Heart right ventricle (tissue), 16 donors: ENCODE measurements around the gene AGPAT3. TPM values are rescaled to one million over a fixed set of nuclear protein-coding genes. Genes with fewer than 3 reads are reported as not detected.
A peak's percentile ranks its signal among the peaks of the same experiment; 100 is the strongest.

Experiments
- ATAC-seq, 8 donors: fragments of 200-7000 bp; cut with Tn5 transposase; one replicate each; pipeline ENCODE4 v1.9.1; 2020; ENCODE audit warnings: mild to moderate bottlenecking in 8 of 8, moderate library complexity in 8 of 8, moderate number of reproducible peaks in 1 of 8
- DNase-seq, 2 donors: peaks; one replicate each; pipeline ENCODE4 v3.0.0-alpha.2; 2020
- H3K27ac ChIP-seq, 10 donors: fragments of 200-600 bp; sonication (generic) in 2 of 10; one replicate each; pipeline versions ENCODE4 v1.5.0 to v1.8.0; 2020 to 2022; ENCODE audit warnings: mild to moderate bottlenecking in 3 of 10
- H3K27me3 ChIP-seq, 7 donors: fragments of 200-600 bp; one replicate each; pipeline ENCODE4 v1.8.0; 2021 to 2022; ENCODE audit warnings: mild to moderate bottlenecking in 2 of 7
- H3K36me3 ChIP-seq, 9 donors: fragments of 200-600 bp; sonication (generic) in 1 of 9; one replicate each; pipeline versions ENCODE4 v1.5.0 to v1.8.0; 2020 to 2022; ENCODE audit warnings: mild to moderate bottlenecking in 2 of 9
- H3K4me1 ChIP-seq, 9 donors: fragments of 200-600 bp; sonication (generic) in 1 of 9; one replicate each; pipeline versions ENCODE4 v1.5.0 to v1.8.0; 2020 to 2022; ENCODE audit warnings: mild to moderate bottlenecking in 4 of 9
- H3K4me3 ChIP-seq, 10 donors: fragments of 200-600 bp; sonication (generic) in 2 of 10; one replicate each; pipeline versions ENCODE4 v1.5.0 to v1.8.0; 2020 to 2022; ENCODE audit warnings: mild to moderate bottlenecking in 7 of 10, moderate library complexity in 2 of 10
- H3K9me3 ChIP-seq, 11 donors: fragments of 200-600 bp in 10 of 11; sonication (generic) in 2 of 11; one replicate each; pipeline versions ENCODE4 v1.5.0 to v1.8.0; 2013 to 2022; ENCODE audit warnings: mild to moderate bottlenecking in 2 of 11, control low read depth in 1 of 11, moderate library complexity in 1 of 11
- CTCF ChIP-seq, 9 donors: fragments of 200-600 bp; sonication (generic) in 2 of 9; IDR thresholded peaks; one replicate each; pipeline versions ENCODE4 v1.5.0 to v1.8.0; 2021 to 2022; ENCODE audit warnings: antibody characterized with exemption in 9 of 9, mild to moderate bottlenecking in 5 of 9, moderate library complexity in 1 of 9
- WGBS, 2 donors: extraction: QIAGEN DNeasy Blood & Tissue Kit; methylation state at CpG; one replicate each; pipeline ENCODE4 v1.1.7; 2013; ENCODE audit warnings: inconsistent platforms in 1 of 2; 5-methylcytosine and 5-hydroxymethylcytosine counted together
- intact Hi-C, 10 donors: fragments of 100-400 bp; cut with DNase I; formaldehyde crosslinking; loops; one replicate each; pipeline versions ENCODE4 v1.11.1 to v1.14.2; 2022
- polyA plus RNA-seq, 2 donors: library from polyadenylated mRNA; stranded (reverse); fragments of 200-250 nt; gene quantifications; one replicate each; pipeline ENCODE4 v1.2.3, GENCODE V29; 2013
- total RNA-seq, 10 donors: library from RNA; stranded (reverse); fragmentation: NEBNext Ultra II Directional in 3 of 10; extraction: Animal tissue kit (Norgen Biotek cat#: 25700) in 3 of 10; gene quantifications; one replicate each; pipeline versions ENCODE4 v1.2.1 to v1.2.4, GENCODE V29; 2021 to 2023
- donor health status: Arrhythmogenic right ventricular cardiomyopathy.
- donor health status: ischemic (EF 13 %, LVEDD 7.1; RV severe dilation, severe dysfunction).
- donor health status: healthy with polysubstance abuse.
- donor health status: DM: no; HTN: yes; CAD: no.
- donor health status: DM: no; HTN: no; CAD: no.
- donor health status: ischemic (EF 25% LVEDD 6.9; RV normal size, moderate dysfunction).
- donor health status: ischemic (EF 25% LVEDD 5.7; RV mildly dilated, moderate dysfunction).
- donor health status: healthy.
- donor health status: DM: yes; HTN: yes; CAD: no.
- donor health status: Ischemic cardiomyopathy.
- donor health status: ischemic (EF 35%, LVEDD 5.7; RV mildly dilated, moderate dysfunction).
- donor health status: nonischemic (EF 11% LVEDD 7.7; RV severe dilation, severe dysfunction).
- donor health status: DM: yes; HTN: yes; CAD: no.
- donor health status: PGD.
- donor health status: ischemic (EF 29% LVEDD 5.4; RV normal size, mild dysfunction).
- donor health status: nonischemic (EF 23%, LVEDD 6.1; RV moderate dilation, normal function).

The AGPAT3 gene
- total and polyA plus RNA-seq, 12 donors = 19.7 to 110 (median 65.6) TPM

- Histone ChIP-seq H3K4me1 (peaks cover 0 to 13% (median 0%) of the 10 kb centered on the region in 9 donors), H3K9me3 (peaks cover 0 to 10% (median 0%) of the 10 kb centered on the region in 11 donors), H3K36me3 (no peaks in the 10 kb centered on the region), H3K27me3 (peaks cover 0 to 21% (median 10%) of the 10 kb centered on the region in 7 donors), H3K27ac (no peak overlapping the region), H3K4me3 (no peak overlapping the region)
- DNase-seq (no peak), ATAC-seq (peak in 1 of 8 donors; percentile 35)
- intact Hi-C loops = no loop called here
- TF ChIP-seq CTCF (IDR thresholded peaks at IDR 0.05) = no peak
- WGBS, 2 donors = 49 to 58% methylated on average over 15 of the region's 15 CpGs
Measured at GRCh38 chr21:43835050-43835449, 30.0 kb upstream of the AGPAT3 start.

GRCh38 chr21:43835861-43836260 lies 29.2 kb upstream of the AGPAT3 start:
- H3K4me3 ChIP-seq = no peak overlapping the region
- intact Hi-C loops = no loop called here
- H3K36me3 ChIP-seq = no peaks in the 10 kb centered on the region

GRCh38 chr21:43836616-43837015 lies 28.4 kb upstream of the AGPAT3 start:
- no peak for ATAC-seq
- H3K9me3 ChIP-seq = peaks cover 0 to 10% (median 0%) of the 10 kb centered on the region in 11 donors
- DNase-seq = no peak
- intact Hi-C loops = no loop called here
- H3K4me1 ChIP-seq = peaks cover 0 to 13% (median 0%) of the 10 kb centered on the region in 9 donors
- no peak for TF ChIP-seq CTCF (IDR thresholded peaks at IDR 0.05)
- no peaks in the 10 kb centered on the region for H3K36me3 ChIP-seq
- H3K4me3 ChIP-seq = no peak overlapping the region
- WGBS, 2 donors = 85 to 87% methylated on average over 6 of the region's 6 CpGs
- no peak overlapping the region for H3K27ac ChIP-seq
- H3K27me3 ChIP-seq = peaks cover 0 to 10% (median 9%) of the 10 kb centered on the region in 7 donors

More at GRCh38 chr21:43835861-43836260, 29.2 kb upstream of the AGPAT3 start:
- H3K27me3 ChIP-seq = peaks cover 0 to 16% (median 10%) of the 10 kb centered on the region in 7 donors
- ATAC-seq = no peak
- no peak for TF ChIP-seq CTCF (IDR thresholded peaks at IDR 0.05)
- peaks cover 0 to 13% (median 0%) of the 10 kb centered on the region in 9 donors for H3K4me1 ChIP-seq
- no peak overlapping the region for H3K27ac ChIP-seq
- peaks cover 0 to 10% (median 0%) of the 10 kb centered on the region in 11 donors for H3K9me3 ChIP-seq
- 91 to 92% methylated on average over 6 of the region's 6 CpGs for WGBS, 2 donors
- no peak for DNase-seq

GRCh38 chr21:43840259-43840658 lies 24.8 kb upstream of the AGPAT3 start:
- H3K27me3 ChIP-seq = peaks cover 0 to 8% (median 0%) of the 10 kb centered on the region in 7 donors
- no peaks in the 10 kb centered on the region for H3K36me3 ChIP-seq
- ATAC-seq (no peak), DNase-seq (no peak)
- 97% methylated on average over 3 of the region's 3 CpGs for WGBS, 2 donors
- H3K4me3 ChIP-seq = no peak overlapping the region
- intact Hi-C loops = no loop called here
- H3K4me1 ChIP-seq = peaks cover 0 to 11% (median 0%) of the 10 kb centered on the region in 9 donors
- no peaks in the 10 kb centered on the region for H3K9me3 ChIP-seq
- no peak overlapping the region for H3K27ac ChIP-seq
- no peak for TF ChIP-seq CTCF (IDR thresholded peaks at IDR 0.05)
